ENCODE measurements around the gene PBX3. TPM values are rescaled to one million over a fixed set of nuclear protein-coding genes. Genes with fewer than 3 reads are reported as not detected.

Gene PBX3
- total and polyA plus RNA-seq, 2 donors (not counting 1 experiment from before 2014, with no cell fraction given) = 15.5 to 39.0 TPM

DNA sequence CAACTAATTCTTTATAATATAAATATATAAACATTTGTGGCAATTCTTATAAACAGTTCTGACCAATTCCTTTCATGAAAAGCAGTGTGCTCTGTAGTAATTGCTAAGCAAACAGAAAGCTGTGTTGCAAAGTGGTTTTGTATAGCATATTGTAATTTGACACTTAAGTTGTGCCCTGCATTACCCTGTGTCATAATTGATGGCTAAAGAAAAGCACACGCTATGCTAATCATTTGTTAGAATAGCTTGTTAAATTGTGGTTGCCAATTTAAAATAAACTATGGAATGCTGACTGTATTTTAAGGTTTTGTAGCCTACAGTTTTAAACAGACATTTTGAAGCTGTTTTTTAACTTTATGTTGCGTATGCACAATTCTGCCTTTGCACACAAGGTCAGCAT, 140.0 kb downstream of the PBX3 start:
- no peak overlapping the region for H3K4me3 Mint-ChIP-seq
- H3K27ac Mint-ChIP-seq = no peak overlapping the region
- H3K27me3 Mint-ChIP-seq = no peaks in the 10 kb centered on the region
- CTCF ChIA-PET = no interaction called here
- Histone ChIP-seq H3K4me1 (ENCODE audit: control insufficient read depth in 2 of 2, insufficient read depth in 2 of 2, low read length in 2 of 2) (peaks cover 10 to 11% of the 10 kb centered on the region in 2 donors), H3K9ac (ENCODE audit: low read length) (no peak overlapping the region), H3K27me3 (replicated peaks in 1 of 4; ENCODE audit: control extremely low read depth in 1 of 4, control insufficient read depth in 3 of 4, insufficient read depth in 4 of 4, low read length in 3 of 4) (peaks cover 0 to 13% (median 0%) of the 10 kb centered on the region in 4 experiments), H3K27ac (ENCODE audit: low read length in 2 of 2) (no peak overlapping the region), H2AFZ (ENCODE audit: insufficient read depth, low read depth, low read length, poor library complexity, severe bottlenecking) (no peak overlapping the region), H3K36me3 (replicated peaks in 1 of 2; ENCODE audit: control extremely low read depth in 1 of 2, control insufficient read depth in 1 of 2, extremely low read depth in 1 of 2, insufficient read depth in 2 of 2, low read length in 1 of 2) (no peaks in the 10 kb centered on the region), H3K4me2 (replicated peaks; ENCODE audit: low read depth, low read length, poor library complexity, severe bottlenecking) (no peak overlapping the region), H3K9me3 (ENCODE audit: control extremely low read depth in 1 of 3, control insufficient read depth in 2 of 3, insufficient read depth in 1 of 3, low read length in 2 of 3) (no peaks in the 10 kb centered on the region), H4K20me1 (ENCODE audit: control insufficient read depth, insufficient read depth, low read length, poor library complexity, severe bottlenecking) (peaks cover 13% of the 10 kb centered on the region), H3K4me3 (ENCODE audit: control extremely low read depth in 1 of 5, extremely low read depth in 1 of 5, insufficient read depth in 1 of 5, low read depth in 2 of 5, low read length in 4 of 5) (no peak overlapping the region), H3K79me2 (ENCODE audit: control insufficient read depth, insufficient read depth, low read length) (peaks cover 13% of the 10 kb centered on the region)
- no peaks in the 10 kb centered on the region for H3K9me3 Mint-ChIP-seq (ENCODE audit: insufficient read depth)
- ATAC-seq (ENCODE audit: low read depth) (no peak), DNase-seq (no peak)
- POLR2A ChIA-PET = no interaction called here
- intact Hi-C loops (cut with micrococcal nuclease) = loop anchor here (5.0 kb wide), 2 partner anchors 65 to 140 kb away; partner anchors contain the start of gene PBX3
- TF ChIP-seq, protein P1, sequence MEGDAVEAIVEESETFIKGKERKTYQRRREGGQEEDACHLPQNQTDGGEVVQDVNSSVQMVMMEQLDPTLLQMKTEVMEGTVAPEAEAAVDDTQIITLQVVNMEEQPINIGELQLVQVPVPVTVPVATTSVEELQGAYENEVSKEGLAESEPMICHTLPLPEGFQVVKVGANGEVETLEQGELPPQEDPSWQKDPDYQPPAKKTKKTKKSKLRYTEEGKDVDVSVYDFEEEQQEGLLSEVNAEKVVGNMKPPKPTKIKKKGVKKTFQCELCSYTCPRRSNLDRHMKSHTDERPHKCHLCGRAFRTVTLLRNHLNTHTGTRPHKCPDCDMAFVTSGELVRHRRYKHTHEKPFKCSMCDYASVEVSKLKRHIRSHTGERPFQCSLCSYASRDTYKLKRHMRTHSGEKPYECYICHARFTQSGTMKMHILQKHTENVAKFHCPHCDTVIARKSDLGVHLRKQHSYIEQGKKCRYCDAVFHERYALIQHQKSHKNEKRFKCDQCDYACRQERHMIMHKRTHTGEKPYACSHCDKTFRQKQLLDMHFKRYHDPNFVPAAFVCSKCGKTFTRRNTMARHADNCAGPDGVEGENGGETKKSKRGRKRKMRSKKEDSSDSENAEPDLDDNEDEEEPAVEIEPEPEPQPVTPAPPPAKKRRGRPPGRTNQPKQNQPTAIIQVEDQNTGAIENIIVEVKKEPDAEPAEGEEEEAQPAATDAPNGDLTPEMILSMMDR (IDR thresholded peaks at IDR 0.05) = no peak
- no peak for TF ChIP-seq EZH2 (IDR thresholded peaks at IDR 0.05; ENCODE audit: borderline replicate concordance, insufficient read depth, low read depth, low read length, poor library complexity, severe bottlenecking)
- WGBS (ENCODE audit: insufficient coverage) = 100% methylated on average over 1 of the region's 2 CpGs
- peaks cover 25% of the 10 kb centered on the region for H3K4me1 Mint-ChIP-seq

DNA sequence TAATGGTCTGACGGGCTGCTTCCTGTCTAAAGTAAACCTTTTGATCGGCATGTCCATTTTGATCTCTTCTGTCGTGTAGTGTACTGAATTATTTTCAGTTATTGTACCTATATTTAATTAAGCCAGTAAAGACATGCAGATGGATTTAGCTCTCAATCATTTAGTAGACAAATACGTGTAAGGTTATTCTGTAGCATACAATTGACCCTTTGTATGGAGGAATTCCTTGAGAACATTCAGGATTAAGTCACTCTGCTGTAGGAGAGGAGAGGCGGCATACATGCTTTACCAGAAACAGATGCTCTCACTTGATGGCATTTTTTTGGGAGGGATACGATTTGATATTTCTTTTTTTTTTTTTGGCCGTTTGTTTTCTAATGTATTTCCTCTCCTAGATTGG, 141.0 kb downstream of the PBX3 start:
- Mint-ChIP-seq H3K27ac (no peak overlapping the region), H3K4me3 (peak overlapping the region; percentile 41), H3K9me3 (ENCODE audit: insufficient read depth) (no peaks in the 10 kb centered on the region), H3K4me1 (peaks cover 25% of the 10 kb centered on the region), H3K27me3 (no peaks in the 10 kb centered on the region)
- Histone ChIP-seq H3K27ac (ENCODE audit: low read length in 2 of 2) (no peak overlapping the region), H3K4me2 (replicated peaks; ENCODE audit: low read depth, low read length, poor library complexity, severe bottlenecking) (no peak overlapping the region), H3K4me1 (ENCODE audit: control insufficient read depth in 2 of 2, insufficient read depth in 2 of 2, low read length in 2 of 2) (peaks cover 10 to 11% of the 10 kb centered on the region in 2 donors), H3K79me2 (ENCODE audit: control insufficient read depth, insufficient read depth, low read length) (peaks cover 18% of the 10 kb centered on the region), H3K27me3 (replicated peaks in 1 of 4; ENCODE audit: control extremely low read depth in 1 of 4, control insufficient read depth in 3 of 4, insufficient read depth in 4 of 4, low read length in 3 of 4) (peaks cover 0 to 13% (median 0%) of the 10 kb centered on the region in 4 experiments), H2AFZ (ENCODE audit: insufficient read depth, low read depth, low read length, poor library complexity, severe bottlenecking) (no peak overlapping the region), H3K9ac (ENCODE audit: low read length) (no peak overlapping the region), H3K36me3 (replicated peaks in 1 of 2; ENCODE audit: control extremely low read depth in 1 of 2, control insufficient read depth in 1 of 2, extremely low read depth in 1 of 2, insufficient read depth in 2 of 2, low read length in 1 of 2) (no peaks in the 10 kb centered on the region), H4K20me1 (ENCODE audit: control insufficient read depth, insufficient read depth, low read length, poor library complexity, severe bottlenecking) (peaks cover 13% of the 10 kb centered on the region), H3K4me3 (ENCODE audit: control extremely low read depth in 1 of 5, extremely low read depth in 1 of 5, insufficient read depth in 1 of 5, low read depth in 2 of 5, low read length in 4 of 5) (no peak overlapping the region), H3K9me3 (ENCODE audit: control extremely low read depth in 1 of 3, control insufficient read depth in 2 of 3, insufficient read depth in 1 of 3, low read length in 2 of 3) (no peaks in the 10 kb centered on the region)
- ChIA-PET POLR2A (interaction anchor here (0.7 kb wide), 1 partner anchor 236 kb away, joined by 3 read pairs; no protein-coding TSS in a partner anchor), CTCF (no interaction called here)
- DNase-seq (no peak), ATAC-seq (ENCODE audit: low read depth) (no peak)
- intact Hi-C loops (cut with micrococcal nuclease) = loop anchor here (5.0 kb wide), 2 partner anchors 66 to 141 kb away; partner anchors contain the start of gene PBX3
- WGBS (ENCODE audit: insufficient coverage) = no CpG with 5 or more reads among the region's 7 CpGs
- TF ChIP-seq, protein P1 (IDR thresholded peaks at IDR 0.05) = no peak
- TF ChIP-seq EZH2 (IDR thresholded peaks at IDR 0.05; ENCODE audit: borderline replicate concordance, insufficient read depth, low read depth, low read length, poor library complexity, severe bottlenecking) = no peak

Measured in B cell (primary cell).